Jurkat, Clone E6-1 (cell line): ENCODE measurements around the gene RCOR2.
"Not testable (repeated sequence)": the region's sequence is repeated elsewhere in the genome, so short reads cannot be mapped to it uniquely, and the experiment has no call there.

ENCODE experiments used
- DNase-seq: peaks from one replicate; pipeline ENCODE4 v3.0.0-alpha.2; 2011; ENCODE audit warnings: low read depth, low spot score
- H3K4me3 ChIP-seq: 2 replicates; pipeline ENCODE4 v1.5.1; 2011; ENCODE audit warnings: mild to moderate bottlenecking, low read length, control low read depth, moderate library complexity

RCOR2 gene

GRCh38 chr11:63866211-63866610 is 50.8 kb downstream of the RCOR2 start:
- DNase-seq = peak; percentile 95
- H3K4me3 ChIP-seq = peak overlapping the region; percentile 22; the same call in 1 of the 2 replicates

- not testable (repeated sequence) for DNase-seq, H3K4me3 ChIP-seq
Observed at GRCh38 chr11:63863620-63864019, 53.3 kb downstream of the RCOR2 start.

GRCh38 chr11:63862923-63863322 is 54.0 kb downstream of the RCOR2 start:
- H3K4me3 ChIP-seq = no peak overlapping the region
- DNase-seq = no peak
